Adipocyte (in vitro differentiated cells): ENCODE measurements around the gene ANKRD35.
A peak's percentile ranks its signal among the peaks of the same experiment; 100 is the strongest.
"Not testable (repeated sequence)": the region's sequence is repeated elsewhere in the genome, so short reads cannot be mapped to it uniquely, and the experiment has no call there.

ENCODE experiments used
- DNase-seq: peaks from one replicate; pipeline ENCODE4 v3.0.0-alpha.2; 2015; ENCODE audit warnings: low read depth
- H3K27me3 ChIP-seq: replicated peaks from 2 replicates; pipeline ENCODE4 v1.7.0; 2013; ENCODE audit warnings: mild to moderate bottlenecking, low read length, moderate library complexity; ENCODE audit not compliant: control insufficient read depth, insufficient read depth
- H3K36me3 ChIP-seq: 2 replicates; pipeline ENCODE4 v1.7.0; 2013; ENCODE audit warnings: low read length, mild to moderate bottlenecking, moderate library complexity; ENCODE audit not compliant: control insufficient read depth, insufficient read depth, severe bottlenecking
- H3K4me1 ChIP-seq: 2 replicates; pipeline ENCODE4 v1.7.0; 2013; ENCODE audit warnings: mild to moderate bottlenecking, low read length, moderate library complexity; ENCODE audit not compliant: control insufficient read depth, insufficient read depth
- H3K4me3 ChIP-seq: 2 replicates; pipeline ENCODE4 v1.7.0; 2013; ENCODE audit warnings: mild to moderate bottlenecking, low read length, moderate library complexity
- H3K9ac ChIP-seq: 2 replicates; pipeline ENCODE4 v1.7.0; 2013; ENCODE audit warnings: mild to moderate bottlenecking, low read length, moderate library complexity
- H3K9me3 ChIP-seq: 2 replicates; pipeline ENCODE4 v1.7.0; 2013; ENCODE audit warnings: mild to moderate bottlenecking, low read length, moderate library complexity; ENCODE audit not compliant: control insufficient read depth

ANKRD35 gene

GRCh38 chr1:145885738-145886287 lies at the start of gene ANKRD35:
Gene ANKRD35, minus strand, starts transcription at chr1:145885866. Its CDS starts 108 bp downstream, at chr1:145885758.
- DNase-seq, result peak; percentile 88
- Histone ChIP-seq H3K4me3 (peak within 1 kb of the TSS; percentile 85), H3K36me3 (no peaks in the 10 kb centered on the region), H3K4me1 (peaks cover 34% of the 10 kb centered on the region), H3K9me3 (no peaks in the 10 kb centered on the region), H3K27me3 (no peaks in the 10 kb centered on the region), H3K9ac (peak within 1 kb of the TSS; percentile 51)

- peaks cover 30% of the 10 kb centered on the region for H3K36me3 ChIP-seq
- peaks cover 21% of the 10 kb centered on the region for H3K4me1 ChIP-seq
- not testable (repeated sequence) for DNase-seq, H3K9ac ChIP-seq, H3K27me3 ChIP-seq, H3K9me3 ChIP-seq, H3K4me3 ChIP-seq
Observed at GRCh38 chr1:145932522-145933009, 46.9 kb upstream of the ANKRD35 start.

- Histone ChIP-seq H3K9me3 (no peaks in the 10 kb centered on the region), H3K27me3 (no peaks in the 10 kb centered on the region), H3K4me1 (peaks cover 14% of the 10 kb centered on the region), H3K4me3 (peak overlapping the region; percentile 92), H3K9ac (peak overlapping the region; percentile 94), H3K36me3 (peaks cover 22% of the 10 kb centered on the region)
- DNase-seq, result no peak
Observed at GRCh38 chr1:145927916-145928643, 42.4 kb upstream of the ANKRD35 start.

GRCh38 chr1:145927063-145927886 lies 41.6 kb upstream of the ANKRD35 start, which contains the start of gene RBM8A:
Gene RBM8A, minus strand, starts transcription at chr1:145927484. Its CDS starts 58 bp downstream, at chr1:145927426.
- Histone ChIP-seq H3K9me3 (no peaks in the 10 kb centered on the region), H3K36me3 (peaks cover 21% of the 10 kb centered on the region), H3K4me1 (peaks cover 18% of the 10 kb centered on the region), H3K9ac (peak within 1 kb of the TSS; percentile 94), H3K4me3 (peak within 1 kb of the TSS; percentile 92), H3K27me3 (no peaks in the 10 kb centered on the region)
- DNase-seq, result peak; percentile 99

GRCh38 chr1:145926686-145927062 lies 41.0 kb upstream of the ANKRD35 start:
- no peaks in the 10 kb centered on the region for H3K9me3 ChIP-seq
- peaks cover 21% of the 10 kb centered on the region for H3K36me3 ChIP-seq
- H3K27me3 ChIP-seq, result no peaks in the 10 kb centered on the region
- H3K4me1 ChIP-seq, result peaks cover 20% of the 10 kb centered on the region
- DNase-seq, result no peak
- H3K9ac ChIP-seq, result peak overlapping the region; percentile 94
- peak overlapping the region; percentile 92 for H3K4me3 ChIP-seq

GRCh38 chr1:145922266-145922665 lies 36.6 kb upstream of the ANKRD35 start:
- peak; percentile 55 for DNase-seq
- no peak overlapping the region for H3K9ac ChIP-seq
- peaks cover 34% of the 10 kb centered on the region for H3K4me1 ChIP-seq

GRCh38 chr1:145920297-145920696 lies 34.6 kb upstream of the ANKRD35 start:
- H3K4me3 ChIP-seq, DNase-seq, H3K9ac ChIP-seq, H3K27me3 ChIP-seq, H3K9me3 ChIP-seq: not testable (repeated sequence)
- H3K4me1 ChIP-seq, result peaks cover 32% of the 10 kb centered on the region
- H3K36me3 ChIP-seq, result peaks cover 23% of the 10 kb centered on the region

More at GRCh38 chr1:145922266-145922665, 36.6 kb upstream of the ANKRD35 start:
- H3K4me3 ChIP-seq, result no peak overlapping the region
- H3K9me3 ChIP-seq, result no peaks in the 10 kb centered on the region
- no peaks in the 10 kb centered on the region for H3K27me3 ChIP-seq
- H3K36me3 ChIP-seq, result peaks cover 21% of the 10 kb centered on the region

GRCh38 chr1:145918992-145919939 lies 33.6 kb upstream of the ANKRD35 start:
- peaks cover 25% of the 10 kb centered on the region for H3K36me3 ChIP-seq
- DNase-seq, result peak; percentile 41

GRCh38 chr1:145918144-145918991 lies 32.7 kb upstream of the ANKRD35 start, which contains the start of gene PEX11B:
Gene PEX11B, minus strand, starts transcription at chr1:145918717. Its CDS starts 29 bp downstream, at chr1:145918688.
- no peaks in the 10 kb centered on the region for H3K27me3 ChIP-seq
- H3K4me3 ChIP-seq, result peak within 1 kb of the TSS; percentile 99
- H3K9me3 ChIP-seq, result no peaks in the 10 kb centered on the region
- peak within 1 kb of the TSS; percentile 98 for H3K9ac ChIP-seq
- peaks cover 32% of the 10 kb centered on the region for H3K4me1 ChIP-seq
- H3K36me3 ChIP-seq, result peaks cover 19% of the 10 kb centered on the region
- peak; percentile 94 for DNase-seq

More at GRCh38 chr1:145918992-145919939, 33.6 kb upstream of the ANKRD35 start:
- Histone ChIP-seq H3K9me3 (no peaks in the 10 kb centered on the region), H3K27me3 (no peaks in the 10 kb centered on the region), H3K9ac (peak overlapping the region; percentile 98), H3K4me1 (peaks cover 32% of the 10 kb centered on the region), H3K4me3 (peak overlapping the region; percentile 99)
